Upper lobe of left lung (tissue), 6 donors: ENCODE results near the gene MTHFD1L. TPM values are rescaled to one million over a fixed set of nuclear protein-coding genes. Genes with fewer than 3 reads are reported as not detected.

ENCODE experiments used
- ATAC-seq, 2 donors: fragments of 200-7000 bp; cut with Tn5 transposase; one replicate each; pipeline ENCODE4 v1.9.1; 2022; ENCODE audit warnings: mild to moderate bottlenecking in 2 of 2, moderate library complexity in 2 of 2; ENCODE audit not compliant: low FRiP score in 2 of 2
- DNase-seq, 2 donors: peaks; one replicate each; pipeline ENCODE4 v3.0.0-alpha.2; 2019 to 2020
- H3K27ac ChIP-seq, 4 donors: fragments of 200-600 bp; sonication (generic); one replicate each; pipeline ENCODE4 v1.5.1; 2016 to 2019
- H3K27me3 ChIP-seq, 4 donors: fragments of 200-600 bp; sonication (generic); one replicate each; pipeline ENCODE4 v1.5.1; 2017 to 2019
- H3K36me3 ChIP-seq, 4 donors: fragments of 200-600 bp; sonication (generic); one replicate each; pipeline ENCODE4 v1.5.1; 2016 to 2019
- H3K4me1 ChIP-seq, 4 donors: fragments of 200-600 bp; sonication (generic); one replicate each; pipeline ENCODE4 v1.5.1; 2018 to 2019
- H3K4me3 ChIP-seq, 4 donors: fragments of 200-600 bp; sonication (generic); one replicate each; pipeline ENCODE4 v1.5.1; 2017 to 2019; ENCODE audit warnings: mild to moderate bottlenecking in 2 of 4, moderate library complexity in 1 of 4
- H3K9me3 ChIP-seq, 4 donors: fragments of 200-600 bp; sonication (generic); one replicate each; pipeline ENCODE4 v1.5.1; 2018 to 2019
- CTCF ChIP-seq, 6 experiments: fragments of 450-650 bp in 4 of 6; fragments of 200-600 bp in 2 of 6; sonication (generic) in 2 of 6; IDR thresholded peaks; one replicate each; pipeline ENCODE4 v1.5.1; 2016 to 2019; ENCODE audit warnings: antibody characterized with exemption in 6 of 6
- EP300 ChIP-seq, 4 donors: sonication (generic); formaldehyde crosslinking; IDR thresholded peaks; one replicate each; pipeline ENCODE4 v1.5.1; 2017; ENCODE audit warnings: antibody characterized with exemption in 4 of 4, control low read depth in 2 of 4
- POLR2A ChIP-seq, 4 donors: fragments of 450-650 bp; IDR thresholded peaks; one replicate each; pipeline ENCODE4 v1.5.1; 2016 to 2017; ENCODE audit warnings: antibody characterized with exemption in 4 of 4, mild to moderate bottlenecking in 2 of 4
- POLR2AphosphoS5 ChIP-seq, 2 donors: sonication (generic); formaldehyde crosslinking; IDR thresholded peaks; one replicate each; pipeline ENCODE4 v1.5.1; 2017; ENCODE audit warnings: antibody characterized with exemption in 2 of 2
- WGBS, 2 donors: methylation state at CpG; one replicate each; pipeline ENCODE4 v1.1.5; 2017 to 2018; 5-methylcytosine and 5-hydroxymethylcytosine counted together
- total RNA-seq, 6 donors: library from RNA; depleted of rRNA in 4 of 6; stranded (reverse); fragments of >200 nt in 4 of 6; gene quantifications; one replicate each; pipeline versions ENCODE4 v1.1.0 to v1.2.1, GENCODE V29; 2016 to 2021
- donor health status: DM: no; HTN: no; CAD: no; lungs with moderate emphysema.
- donor health status: DM: no; HTN: yes; CAD: no; lungs with severe emphysema.

Gene MTHFD1L
- total RNA-seq, 6 donors from 2014 or later = 11.8 to 32.3 (median 19.4) TPM

GRCh38 chr6:151088963-151089362 lies 223.5 kb downstream of the MTHFD1L start:
- 96 to 97% methylated on average over 3 of the region's 3 CpGs for WGBS, 2 donors
- no peak overlapping the region for H3K4me3 ChIP-seq
- H3K36me3 ChIP-seq = no peaks in the 10 kb centered on the region
- no peak for TF ChIP-seq POLR2AphosphoS5 (IDR thresholded peaks at IDR 0.05)
- TF ChIP-seq POLR2A (IDR thresholded peaks at IDR 0.05) = no peak
- no peak for TF ChIP-seq EP300 (IDR thresholded peaks at IDR 0.05)
- no peak for TF ChIP-seq CTCF (IDR thresholded peaks at IDR 0.05)
- no peak for ATAC-seq
- peak overlapping the region in 1 of 4 donors; percentile 40 for H3K27ac ChIP-seq
- no peak for DNase-seq
- H3K9me3 ChIP-seq = no peaks in the 10 kb centered on the region
- H3K4me1 ChIP-seq = no peaks in the 10 kb centered on the region
- no peaks in the 10 kb centered on the region for H3K27me3 ChIP-seq

- 95 to 99% methylated on average over 4 of the region's 4 CpGs for WGBS, 2 donors
- TF ChIP-seq POLR2A (IDR thresholded peaks at IDR 0.05) (no peak), POLR2AphosphoS5 (IDR thresholded peaks at IDR 0.05) (no peak), CTCF (IDR thresholded peaks at IDR 0.05) (no peak), EP300 (IDR thresholded peaks at IDR 0.05) (no peak)
- H3K27ac ChIP-seq = no peak overlapping the region
- no peaks in the 10 kb centered on the region for H3K9me3 ChIP-seq
- no peak overlapping the region for H3K4me3 ChIP-seq
- DNase-seq (no peak), ATAC-seq (peak in 1 of 2 donors; percentile 28)
- no peaks in the 10 kb centered on the region for H3K36me3 ChIP-seq
- H3K27me3 ChIP-seq = no peaks in the 10 kb centered on the region
- no peaks in the 10 kb centered on the region for H3K4me1 ChIP-seq
These were observed 224.5 kb downstream of the MTHFD1L start for GRCh38 chr6:151089978-151090377.

GRCh38 chr6:151091571-151091970 lies 226.1 kb downstream of the MTHFD1L start:
- WGBS, 2 donors = 84 to 95% methylated on average over 4 of the region's 4 CpGs
- Histone ChIP-seq H3K4me3 (no peak overlapping the region), H3K9me3 (no peaks in the 10 kb centered on the region), H3K4me1 (no peaks in the 10 kb centered on the region), H3K27ac (no peak overlapping the region), H3K36me3 (no peaks in the 10 kb centered on the region), H3K27me3 (no peaks in the 10 kb centered on the region)
- ATAC-seq (no peak), DNase-seq (no peak)
- TF ChIP-seq CTCF (IDR thresholded peaks at IDR 0.05) (no peak), POLR2A (IDR thresholded peaks at IDR 0.05) (no peak), EP300 (IDR thresholded peaks at IDR 0.05) (no peak), POLR2AphosphoS5 (IDR thresholded peaks at IDR 0.05) (no peak)

GRCh38 chr6:151092591-151092990 lies 227.1 kb downstream of the MTHFD1L start:
- Histone ChIP-seq H3K36me3 (no peaks in the 10 kb centered on the region), H3K27ac (no peak overlapping the region), H3K27me3 (no peaks in the 10 kb centered on the region), H3K4me3 (no peak overlapping the region), H3K4me1 (no peaks in the 10 kb centered on the region), H3K9me3 (no peaks in the 10 kb centered on the region)
- WGBS, 2 donors = 67 to 81% methylated on average over 5 of the region's 5 CpGs
- DNase-seq (no peak), ATAC-seq (no peak)
- TF ChIP-seq POLR2A (IDR thresholded peaks at IDR 0.05) (no peak), EP300 (IDR thresholded peaks at IDR 0.05) (no peak), POLR2AphosphoS5 (IDR thresholded peaks at IDR 0.05) (no peak), CTCF (IDR thresholded peaks at IDR 0.05) (no peak)

GRCh38 chr6:151093706-151094105 lies 228.2 kb downstream of the MTHFD1L start:
- WGBS, 2 donors = 93 to 94% methylated on average over 5 of the region's 5 CpGs
- H3K4me1 ChIP-seq = no peaks in the 10 kb centered on the region
- ATAC-seq (no peak), DNase-seq (no peak)
- TF ChIP-seq POLR2A (IDR thresholded peaks at IDR 0.05) (no peak), CTCF (IDR thresholded peaks at IDR 0.05) (no peak), POLR2AphosphoS5 (IDR thresholded peaks at IDR 0.05) (no peak), EP300 (IDR thresholded peaks at IDR 0.05) (no peak)
- H3K27me3 ChIP-seq = no peaks in the 10 kb centered on the region
- no peaks in the 10 kb centered on the region for H3K36me3 ChIP-seq
- no peak overlapping the region for H3K4me3 ChIP-seq
- no peaks in the 10 kb centered on the region for H3K9me3 ChIP-seq
- no peak overlapping the region for H3K27ac ChIP-seq
